BLaER1 (cell line): Measurements from ENCODE around the gene EIF4A3.

Experiments
- H3K27ac ChIP-seq: shearing (Covaris generic); formaldehyde crosslinking; 2 replicates; pipeline ENCODE4 v1.8.1; 2022
- H3K27me3 ChIP-seq: shearing (Covaris generic); formaldehyde crosslinking; 2 replicates; pipeline ENCODE4 v1.8.1; 2022
- H3K36me3 ChIP-seq: shearing (Covaris generic); formaldehyde crosslinking; 2 replicates; pipeline ENCODE4 v1.8.1; 2022
- H3K4me1 ChIP-seq: shearing (Covaris generic); formaldehyde crosslinking; 2 replicates; pipeline ENCODE4 v1.8.1; 2022
- H3K4me2 ChIP-seq: shearing (Covaris generic); formaldehyde crosslinking; 2 replicates; pipeline ENCODE4 v1.8.1; 2022
- H3K4me3 ChIP-seq: shearing (Covaris generic); formaldehyde crosslinking; 2 replicates; pipeline ENCODE4 v1.8.1; 2022
- H3K9ac ChIP-seq: shearing (Covaris generic); formaldehyde crosslinking; 2 replicates; pipeline ENCODE4 v1.8.1; 2022
- H3K9me3 ChIP-seq: shearing (Covaris generic); formaldehyde crosslinking; 2 replicates; pipeline ENCODE4 v1.8.1; 2022
- H4K20me1 ChIP-seq: shearing (Covaris generic); formaldehyde crosslinking; 2 replicates; pipeline ENCODE4 v1.8.1; 2022
- Cebpa-rat ChIP-seq: shearing (Covaris generic); IDR thresholded peaks from 2 replicates; pipeline ENCODE4 v1.8.1; 2022

The EIF4A3 gene

DNA sequence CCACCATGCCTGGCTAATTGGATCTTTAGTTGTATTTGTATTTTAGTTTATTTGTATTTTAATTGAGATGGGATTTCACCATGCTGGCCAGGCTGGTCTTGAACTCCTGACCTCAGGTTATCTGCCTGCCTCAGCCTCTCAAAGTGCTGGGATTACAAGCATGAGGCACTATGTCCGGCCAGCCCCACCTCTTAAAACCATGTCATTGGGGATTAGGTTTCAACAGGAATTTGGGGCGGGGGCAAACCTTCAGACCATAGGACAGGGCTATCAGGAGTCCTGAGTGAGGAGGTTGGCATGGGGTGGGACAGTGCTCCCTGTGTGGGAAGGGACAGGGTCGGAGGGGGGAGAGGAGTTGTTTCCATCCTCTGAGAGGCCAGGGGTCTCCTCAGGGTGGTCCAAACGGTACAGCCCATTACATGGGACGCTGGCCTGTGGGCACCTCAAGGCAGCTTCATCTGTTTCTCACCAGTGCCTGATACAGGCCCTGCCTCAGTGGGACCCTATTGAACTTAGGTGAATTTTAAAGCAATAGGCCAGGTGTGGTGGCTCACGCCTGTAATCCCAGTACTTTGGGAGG is 23.9 kb downstream of the EIF4A3 start:
- H3K9me3 ChIP-seq: no peaks in the 10 kb centered on the region
- H3K9ac ChIP-seq: no peak overlapping the region
- H3K4me1 ChIP-seq: peaks cover 12% of the 10 kb centered on the region
- no peak overlapping the region for H3K27ac ChIP-seq
- no peaks in the 10 kb centered on the region for H3K27me3 ChIP-seq
- no peaks in the 10 kb centered on the region for H4K20me1 ChIP-seq
- H3K4me2 ChIP-seq: no peak overlapping the region
- H3K36me3 ChIP-seq: peaks cover 4% of the 10 kb centered on the region; the same call in 1 of the 2 replicates
- no peak for TF ChIP-seq Cebpa-rat
- no peak overlapping the region for H3K4me3 ChIP-seq

- TF ChIP-seq Cebpa-rat: no peak
- Histone ChIP-seq H3K9ac (no peak overlapping the region), H3K4me3 (no peak overlapping the region), H3K9me3 (no peaks in the 10 kb centered on the region), H4K20me1 (no peaks in the 10 kb centered on the region), H3K4me1 (peaks cover 12% of the 10 kb centered on the region), H3K4me2 (no peak overlapping the region), H3K27ac (no peak overlapping the region), H3K27me3 (no peaks in the 10 kb centered on the region), H3K36me3 (peaks cover 4% of the 10 kb centered on the region; the same call in 1 of the 2 replicates)
Observed at GRCh38 chr17:80122026-80122575, 24.8 kb downstream of the EIF4A3 start.

DNA sequence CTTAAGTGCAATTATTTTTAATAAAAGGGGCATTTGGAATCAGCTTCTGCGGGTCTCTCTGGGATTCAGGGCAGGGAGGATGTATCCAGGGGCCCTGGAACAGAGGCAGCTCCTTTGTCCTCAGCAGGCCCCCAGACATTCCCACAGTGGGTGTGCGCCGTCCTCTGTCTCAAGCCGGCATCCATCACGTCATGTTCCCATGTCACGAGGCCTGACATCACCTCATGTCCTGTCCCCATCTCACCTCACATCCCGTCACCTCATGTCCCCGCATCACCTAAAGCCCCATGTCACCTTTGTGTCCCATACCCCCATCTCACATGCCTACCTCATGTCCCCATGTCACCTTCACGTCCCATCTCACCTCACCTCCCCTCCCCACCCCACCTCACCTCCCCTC is 27.1 kb downstream of the EIF4A3 start:
- no peak overlapping the region for H3K4me2 ChIP-seq
- TF ChIP-seq Cebpa-rat: no peak

GRCh38 chr17:80119271-80119791 is 27.6 kb downstream of the EIF4A3 start:
- TF ChIP-seq Cebpa-rat: no peak
- Histone ChIP-seq H3K9me3 (peaks cover 10% of the 10 kb centered on the region), H3K27me3 (no peaks in the 10 kb centered on the region), H3K36me3 (peaks cover 4% of the 10 kb centered on the region; the same call in 1 of the 2 replicates), H4K20me1 (no peaks in the 10 kb centered on the region), H3K4me1 (peaks cover 18% of the 10 kb centered on the region), H3K9ac (no peak overlapping the region), H3K27ac (no peak overlapping the region), H3K4me3 (no peak overlapping the region), H3K4me2 (peak overlapping the region; percentile 51)

More for the DNA sequence above, 27.1 kb downstream of the EIF4A3 start:
- Histone ChIP-seq H3K36me3 (peaks cover 4% of the 10 kb centered on the region; the same call in 1 of the 2 replicates), H3K9ac (no peak overlapping the region), H3K27me3 (no peaks in the 10 kb centered on the region), H3K9me3 (peaks cover 8% of the 10 kb centered on the region), H4K20me1 (no peaks in the 10 kb centered on the region), H3K4me1 (peaks cover 13% of the 10 kb centered on the region), H3K4me3 (no peak overlapping the region), H3K27ac (no peak overlapping the region)

DNA sequence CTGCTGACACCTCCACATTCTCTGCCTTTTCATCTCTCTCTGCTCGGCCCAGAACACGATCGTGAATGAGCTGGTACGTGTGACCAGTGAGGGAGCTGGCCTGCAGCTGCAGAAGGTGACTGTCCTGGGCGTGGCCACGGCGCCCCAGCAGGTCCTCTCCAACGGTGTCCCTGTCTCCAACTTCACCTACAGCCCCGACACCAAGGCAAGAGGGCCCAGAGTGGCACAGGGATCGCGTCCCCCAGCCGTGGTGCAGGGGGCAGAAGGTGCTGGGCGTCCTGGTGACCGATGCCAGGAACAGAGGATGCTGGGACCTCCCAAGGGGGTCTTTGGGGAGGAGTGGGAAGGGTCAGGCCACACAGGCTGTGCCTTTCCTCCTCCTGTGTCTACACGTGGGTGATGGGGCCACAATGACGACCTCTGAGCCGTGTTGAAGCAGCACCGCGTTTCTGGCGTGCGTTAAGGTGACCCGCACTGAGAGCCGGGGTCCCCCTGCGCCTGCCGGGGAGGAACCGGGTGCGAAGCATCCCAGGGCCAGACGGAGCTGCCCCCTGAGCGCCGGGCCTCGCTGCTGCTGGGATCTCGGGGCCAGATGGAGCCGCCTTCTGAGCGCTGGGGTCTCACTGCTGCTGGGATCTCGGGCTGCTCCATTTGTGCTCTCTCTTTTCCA is 28.2 kb downstream of the EIF4A3 start:
- peaks cover 10% of the 10 kb centered on the region for H3K9me3 ChIP-seq
- no peaks in the 10 kb centered on the region for H4K20me1 ChIP-seq
- peaks cover 24% of the 10 kb centered on the region for H3K4me1 ChIP-seq
- no peak overlapping the region for H3K4me3 ChIP-seq
- no peak for TF ChIP-seq Cebpa-rat
- H3K36me3 ChIP-seq: peaks cover 4% of the 10 kb centered on the region; the same call in 1 of the 2 replicates
- H3K27me3 ChIP-seq: no peaks in the 10 kb centered on the region
- H3K27ac ChIP-seq: no peak overlapping the region
- peak overlapping the region; percentile 51 for H3K4me2 ChIP-seq
- H3K9ac ChIP-seq: no peak overlapping the region

DNA sequence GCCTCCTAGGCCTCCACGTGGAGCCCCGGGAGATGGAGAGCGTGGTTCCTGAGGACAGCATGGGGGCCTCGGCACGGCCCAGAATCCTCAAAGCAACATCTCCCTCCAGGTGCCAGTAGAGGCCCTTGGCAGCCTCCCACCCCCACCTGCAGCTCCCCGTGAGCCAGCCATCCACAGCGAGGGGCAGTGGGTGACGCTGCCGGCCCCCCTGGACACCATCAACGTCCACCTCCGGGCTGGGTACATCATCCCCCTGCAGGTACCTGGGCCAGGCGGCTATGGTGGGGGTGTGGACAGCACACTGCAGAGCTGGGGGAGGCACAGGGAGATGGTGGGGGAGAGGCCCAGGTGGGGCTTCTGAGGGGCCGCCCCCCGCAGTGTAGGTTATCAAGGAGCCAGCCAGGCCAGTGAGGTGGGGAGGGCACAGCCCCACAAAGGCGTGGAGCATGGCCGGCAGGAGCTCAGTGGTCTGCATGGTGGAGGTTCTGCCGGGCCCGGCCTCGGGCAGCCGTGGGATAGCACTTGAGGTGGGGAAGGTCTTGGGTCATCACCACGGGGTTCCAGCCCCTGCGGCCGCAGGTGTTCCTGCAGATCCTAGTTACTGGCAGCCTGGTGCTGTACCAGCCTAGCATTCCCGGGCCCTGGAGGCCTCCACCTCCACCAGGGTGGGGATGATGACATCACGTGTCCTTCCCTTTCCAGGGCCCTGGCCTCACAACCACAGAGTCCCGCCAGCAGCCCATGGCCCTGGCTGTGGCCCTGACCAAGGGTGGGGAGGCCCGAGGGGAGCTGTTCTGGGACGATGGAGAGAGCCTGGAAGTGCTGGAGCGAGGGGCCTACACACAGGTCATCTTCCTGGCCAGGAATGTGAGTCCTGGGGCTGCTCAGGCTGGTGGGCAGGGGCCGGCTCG is 29.2 kb downstream of the EIF4A3 start:
- Histone ChIP-seq H3K4me1 (peaks cover 34% of the 10 kb centered on the region), H3K36me3 (peaks cover 4% of the 10 kb centered on the region; the same call in 1 of the 2 replicates), H3K27me3 (no peaks in the 10 kb centered on the region), H3K9ac (no peak overlapping the region), H4K20me1 (peaks cover 5% of the 10 kb centered on the region; the same call in 1 of the 2 replicates), H3K27ac (no peak overlapping the region), H3K4me3 (no peak overlapping the region), H3K9me3 (peaks cover 10% of the 10 kb centered on the region), H3K4me2 (no peak overlapping the region)
- TF ChIP-seq Cebpa-rat: no peak

DNA sequence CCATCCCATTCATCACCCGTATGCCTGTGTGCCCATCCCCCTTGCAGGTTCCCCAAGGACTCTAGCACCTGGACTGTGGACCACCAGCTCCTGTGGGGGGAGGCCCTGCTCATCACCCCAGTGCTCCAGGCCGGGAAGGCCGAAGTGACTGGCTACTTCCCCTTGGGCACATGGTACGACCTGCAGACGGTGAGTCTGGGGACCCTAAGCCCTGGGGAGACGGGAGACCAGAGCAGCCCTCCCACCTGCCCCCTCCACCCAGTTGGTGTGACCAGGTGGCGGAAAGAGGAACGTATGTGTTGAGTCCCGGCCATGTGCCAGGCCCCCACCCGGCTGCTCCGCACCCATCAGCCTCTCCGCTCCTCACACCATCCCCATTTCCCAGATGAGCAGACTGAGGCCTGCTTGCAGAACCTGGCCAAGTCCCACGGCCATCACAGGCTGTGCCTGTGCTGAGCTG is 30.0 kb downstream of the EIF4A3 start:
- peaks cover 10% of the 10 kb centered on the region for H3K9me3 ChIP-seq
- H3K27ac ChIP-seq: no peak overlapping the region

DNA sequence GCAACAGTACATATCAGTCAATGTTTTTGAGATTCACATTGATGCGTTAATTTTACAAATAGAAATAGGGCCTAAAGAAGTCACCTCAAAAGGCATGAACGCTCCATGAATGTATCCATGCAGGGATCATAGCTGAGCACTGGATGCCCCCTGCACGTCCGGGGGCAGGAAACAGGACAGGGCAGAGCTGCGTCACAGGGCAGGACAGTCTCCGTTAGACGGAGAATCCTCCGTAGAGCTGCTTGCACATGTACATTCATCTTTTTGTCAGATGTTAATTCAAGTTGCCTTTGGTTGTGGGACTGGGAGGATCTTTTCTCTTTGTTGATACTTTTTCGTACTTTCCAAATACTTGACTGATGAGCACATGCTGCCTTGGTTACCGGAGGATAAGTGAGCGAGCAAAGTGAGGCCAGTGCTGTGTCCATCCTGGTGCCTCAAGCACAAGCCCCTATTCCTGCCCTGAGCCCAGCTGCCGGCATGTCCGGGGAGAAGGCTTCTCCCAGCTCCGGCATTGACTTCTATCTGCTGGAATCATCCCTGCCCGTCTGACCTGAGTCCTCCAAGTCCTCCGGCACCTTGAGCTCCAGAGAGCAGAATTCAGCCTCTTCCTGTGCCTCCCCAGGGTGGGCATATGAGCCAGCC is 30.5 kb downstream of the EIF4A3 start:
- H3K4me1 ChIP-seq: peaks cover 47% of the 10 kb centered on the region
- peaks cover 4% of the 10 kb centered on the region; the same call in 1 of the 2 replicates for H3K36me3 ChIP-seq
- H3K27ac ChIP-seq: no peak overlapping the region
- no peaks in the 10 kb centered on the region for H3K27me3 ChIP-seq
- H3K9me3 ChIP-seq: peaks cover 10% of the 10 kb centered on the region
- no peak overlapping the region for H3K9ac ChIP-seq
- H3K4me3 ChIP-seq: no peak overlapping the region
- H4K20me1 ChIP-seq: peaks cover 18% of the 10 kb centered on the region
- H3K4me2 ChIP-seq: no peak overlapping the region
- no peak for TF ChIP-seq Cebpa-rat

More for the DNA sequence above, 30.0 kb downstream of the EIF4A3 start:
- Histone ChIP-seq H3K4me1 (peaks cover 41% of the 10 kb centered on the region), H3K4me3 (no peak overlapping the region), H3K4me2 (no peak overlapping the region), H3K27me3 (no peaks in the 10 kb centered on the region), H3K36me3 (peaks cover 4% of the 10 kb centered on the region; the same call in 1 of the 2 replicates), H4K20me1 (peaks cover 13% of the 10 kb centered on the region), H3K9ac (no peak overlapping the region)
- TF ChIP-seq Cebpa-rat: no peak

DNA sequence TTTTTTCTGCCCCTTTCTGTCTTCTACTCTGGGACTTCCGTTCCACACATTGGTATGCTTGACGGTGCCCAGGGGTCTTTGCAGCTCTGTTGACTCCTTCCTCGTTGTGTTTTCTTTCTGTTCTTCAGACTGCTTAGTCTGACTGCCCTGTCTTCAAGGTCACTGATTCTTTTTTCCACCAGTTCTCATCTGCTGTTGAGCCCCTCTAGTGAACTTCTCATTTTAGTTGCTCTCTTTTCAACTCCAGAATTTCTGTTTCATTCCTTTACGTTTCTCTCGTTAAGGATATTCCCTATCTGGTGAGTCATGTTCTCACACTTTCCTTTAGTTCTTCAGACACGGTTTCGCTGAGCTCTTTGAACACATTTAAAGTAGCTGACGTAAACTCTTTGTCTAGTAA is 31.8 kb downstream of the EIF4A3 start:
- Histone ChIP-seq H3K4me3 (no peak overlapping the region), H3K9ac (no peak overlapping the region), H3K4me1 (peaks cover 47% of the 10 kb centered on the region), H3K27ac (no peak overlapping the region), H3K36me3 (peaks cover 4% of the 10 kb centered on the region; the same call in 1 of the 2 replicates), H4K20me1 (peaks cover 22% of the 10 kb centered on the region), H3K9me3 (peaks cover 10% of the 10 kb centered on the region), H3K4me2 (no peak overlapping the region), H3K27me3 (no peaks in the 10 kb centered on the region)
- TF ChIP-seq Cebpa-rat: no peak
